ENCODE data around the gene SLU7. TPM values are rescaled to one million over a fixed set of nuclear protein-coding genes. Genes with fewer than 3 reads are reported as not detected.

SLU7 gene
- total RNA-seq, 1 donor from 2014 or later, result 10.2 TPM

GRCh38 chr5:160363211-160363610 is 55.7 kb downstream of the SLU7 start:
- TF ChIP-seq CTCF (IDR thresholded peaks at IDR 0.05), result no peak
- Histone ChIP-seq H3K4me1 (peaks cover 14 to 29% of the 10 kb centered on the region in 2 donors), H3K4me3 (no peak overlapping the region)

DNA sequence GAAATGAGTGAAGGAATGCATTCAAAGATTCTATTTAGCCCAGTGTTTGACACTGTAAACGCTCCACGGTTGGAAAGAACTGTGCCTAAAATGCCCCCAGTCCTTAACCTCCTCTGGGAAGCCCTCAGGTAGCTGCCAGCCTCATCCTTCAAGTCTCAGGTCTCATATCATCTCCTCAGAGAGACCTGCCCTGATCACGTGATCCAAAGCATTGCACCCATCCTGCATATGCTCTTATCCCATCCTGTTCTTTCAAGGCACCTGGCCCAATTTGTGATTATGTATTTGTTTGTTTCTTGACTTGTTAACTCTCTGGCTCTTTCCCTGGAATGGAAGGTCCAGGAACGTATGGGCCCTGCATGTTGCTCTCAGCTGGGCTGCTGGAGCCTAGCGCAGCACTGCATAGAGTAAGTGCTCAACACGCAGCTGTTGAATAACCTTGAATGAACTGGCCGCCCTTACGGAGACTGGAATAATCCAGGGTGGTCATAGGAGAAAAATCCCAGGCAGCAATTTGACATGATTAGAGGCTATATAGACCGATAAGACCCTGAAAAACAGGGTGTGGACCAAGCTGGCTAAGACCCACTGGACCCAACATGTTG is 57.2 kb downstream of the SLU7 start:
- Histone ChIP-seq H3K27ac (peak overlapping the region in 1 of 2 donors; percentile 73), H3K36me3 (no peaks in the 10 kb centered on the region), H3K27me3 (no peaks in the 10 kb centered on the region), H3K4me3 (no peak overlapping the region), H3K9me3 (no peaks in the 10 kb centered on the region), H3K4me1 (peaks cover 18 to 41% of the 10 kb centered on the region in 2 donors)
- intact Hi-C loops (cut with DNase I), result no loop called here
- no peak for DNase-seq (ENCODE audit: low spot score in 2 of 2)
- no peak for TF ChIP-seq CTCF (IDR thresholded peaks at IDR 0.05)

More at GRCh38 chr5:160363211-160363610, 55.7 kb downstream of the SLU7 start:
- Histone ChIP-seq H3K27ac (peak overlapping the region; percentile 70 to 73), H3K36me3 (no peaks in the 10 kb centered on the region), H3K27me3 (no peaks in the 10 kb centered on the region), H3K9me3 (no peaks in the 10 kb centered on the region)
- intact Hi-C loops (cut with DNase I), result no loop called here
- no peak for DNase-seq (ENCODE audit: low spot score in 2 of 2)

DNA sequence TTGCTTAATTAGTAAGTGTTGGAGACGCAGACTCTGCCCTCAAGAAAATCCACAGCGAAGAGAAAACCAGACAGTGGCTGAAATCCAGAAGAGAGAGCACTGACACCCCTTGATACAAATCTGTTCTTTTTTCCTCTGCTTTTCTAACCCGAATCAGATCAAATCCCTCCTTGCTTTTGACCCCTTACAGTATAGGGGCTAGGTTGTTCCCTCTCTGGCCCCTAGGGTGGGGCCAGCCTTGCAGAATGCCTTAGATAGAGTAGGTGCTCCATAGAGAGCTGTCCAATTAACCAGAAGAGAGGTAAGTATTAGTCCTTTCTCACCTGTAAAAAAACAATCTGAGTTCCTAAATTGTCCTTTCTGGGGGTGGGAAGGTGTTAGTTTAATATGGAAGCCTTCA is 58.6 kb downstream of the SLU7 start:
- Histone ChIP-seq H3K4me1 (peaks cover 21 to 42% of the 10 kb centered on the region in 2 donors), H3K9me3 (no peaks in the 10 kb centered on the region), H3K4me3 (peak overlapping the region; percentile 7 to 31), H3K27me3 (no peaks in the 10 kb centered on the region), H3K36me3 (no peaks in the 10 kb centered on the region), H3K27ac (peak overlapping the region; percentile 89 to 93)
- intact Hi-C loops (cut with DNase I), result no loop called here
- no peak for TF ChIP-seq CTCF (IDR thresholded peaks at IDR 0.05)
- no peak for DNase-seq (ENCODE audit: low spot score in 2 of 2)

DNA sequence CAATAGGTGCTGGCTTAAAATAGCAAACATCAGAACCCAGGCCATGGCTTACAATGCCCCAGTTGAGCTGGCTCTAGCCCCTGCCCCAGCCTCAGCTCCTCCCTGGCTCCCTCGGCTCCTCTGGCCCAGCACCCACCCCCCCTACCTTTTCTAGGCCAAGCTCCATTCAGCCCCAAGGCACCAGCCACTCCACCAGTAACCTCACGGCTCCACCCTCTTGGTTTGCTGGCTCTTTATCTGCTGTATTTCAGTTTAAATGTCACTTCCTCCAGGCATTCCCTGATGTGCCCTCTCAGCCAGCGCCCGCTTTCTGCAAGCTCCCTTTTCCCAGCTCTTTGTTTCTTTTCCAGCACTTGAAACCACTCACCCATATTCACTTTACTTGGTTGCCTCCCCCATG is 59.1 kb downstream of the SLU7 start:
- peak overlapping the region; percentile 89 to 93 for H3K27ac ChIP-seq
- peaks cover 21 to 42% of the 10 kb centered on the region in 2 donors for H3K4me1 ChIP-seq
- peak overlapping the region; percentile 7 to 31 for H3K4me3 ChIP-seq
- intact Hi-C loops (cut with DNase I), result no loop called here
- H3K36me3 ChIP-seq, result no peaks in the 10 kb centered on the region
- H3K27me3 ChIP-seq, result no peaks in the 10 kb centered on the region
- no peak for DNase-seq (ENCODE audit: low spot score in 2 of 2)
- TF ChIP-seq CTCF (IDR thresholded peaks at IDR 0.05), result no peak
- no peaks in the 10 kb centered on the region for H3K9me3 ChIP-seq

DNA sequence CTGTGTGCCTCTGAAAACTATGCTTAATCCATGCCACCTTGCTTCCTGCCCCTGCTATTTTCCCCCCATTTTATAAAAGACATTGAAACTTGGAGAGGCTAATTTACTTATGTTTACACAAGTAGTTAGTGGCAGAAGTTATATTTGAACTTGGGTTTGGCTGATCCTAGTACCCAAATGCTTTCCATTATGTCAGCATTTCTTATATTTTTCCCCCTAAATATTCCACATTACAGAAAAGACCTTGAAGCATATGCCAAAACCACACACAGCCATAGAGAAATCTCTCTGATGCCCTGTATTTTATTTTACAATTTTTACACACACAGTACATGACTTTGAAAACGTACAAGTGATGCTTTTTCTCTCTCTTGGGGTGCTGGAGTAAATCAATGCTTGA is 59.6 kb downstream of the SLU7 start:
- DNase-seq (ENCODE audit: low spot score in 2 of 2), result no peak
- intact Hi-C loops (cut with DNase I), result no loop called here
- H3K36me3 ChIP-seq, result no peaks in the 10 kb centered on the region
- H3K4me3 ChIP-seq, result no peak overlapping the region
- H3K9me3 ChIP-seq, result no peaks in the 10 kb centered on the region
- peaks cover 21 to 42% of the 10 kb centered on the region in 2 donors for H3K4me1 ChIP-seq
- no peaks in the 10 kb centered on the region for H3K27me3 ChIP-seq
- H3K27ac ChIP-seq, result peak overlapping the region; percentile 89 to 93
- TF ChIP-seq CTCF (IDR thresholded peaks at IDR 0.05), result no peak
